HepG2 (cell line): ENCODE results near the gene PSMC3IP. TPM values are rescaled to one million over a fixed set of nuclear protein-coding genes. Genes with fewer than 3 reads are reported as not detected.

Source experiments
- ATRX ChIP-seq: sonication (generic); formaldehyde crosslinking; IDR thresholded peaks from 2 replicates; pipeline ENCODE4 v1.4.0; 2020; ENCODE audit warnings: missing genetic modification reagents, borderline replicate concordance
- ISL2 ChIP-seq: sonication (generic); formaldehyde crosslinking; IDR thresholded peaks from 2 replicates; pipeline ENCODE4 v1.5.0; 2020; ENCODE audit warnings: missing genetic modification reagents
- KDM3A ChIP-seq: IDR thresholded peaks from 2 replicates; pipeline ENCODE4 v1.6.1; 2018; ENCODE audit warnings: low read depth, missing compliant biosample characterization
- MTF1 ChIP-seq: sonication (generic); formaldehyde crosslinking; IDR thresholded peaks from 2 replicates; pipeline ENCODE4 v1.5.0; 2020; ENCODE audit warnings: missing genetic modification reagents
- PAWR ChIP-seq: sonication (generic); formaldehyde crosslinking; IDR thresholded peaks from 2 replicates; pipeline ENCODE4 v1.4.0; 2020; ENCODE audit warnings: missing genetic modification reagents, mild to moderate bottlenecking, borderline replicate concordance
- PHF5A ChIP-seq: IDR thresholded peaks from one replicate; pipeline ENCODE4 v1.6.1; 2018; ENCODE audit warnings: low read depth, missing genetic modification reagents; ENCODE audit not compliant: unreplicated experiment
- TFAP4 ChIP-seq: sonication (generic); IDR thresholded peaks from 2 replicates; pipeline ENCODE4 v1.6.1; 2016; ENCODE audit warnings: low read depth, borderline replicate concordance
- TFDP1 ChIP-seq: IDR thresholded peaks from 2 replicates; pipeline ENCODE4 v1.6.1; 2016; ENCODE audit warnings: missing compliant biosample characterization, missing genetic modification reagents, borderline replicate concordance
- THAP7 ChIP-seq: sonication (generic); formaldehyde crosslinking; IDR thresholded peaks from 2 replicates; pipeline ENCODE4 v1.8.1; 2023; ENCODE audit warnings: mild to moderate bottlenecking, missing genetic modification reagents
- TIGD3 ChIP-seq: sonication (generic); formaldehyde crosslinking; IDR thresholded peaks from 2 replicates; pipeline ENCODE4 v1.5.1; 2020; ENCODE audit warnings: mild to moderate bottlenecking, missing genetic modification reagents, borderline replicate concordance
- TSC22D2 ChIP-seq: sonication (generic); formaldehyde crosslinking; IDR thresholded peaks from 2 replicates; pipeline ENCODE4 v1.5.1; 2020; ENCODE audit warnings: missing genetic modification reagents, mild to moderate bottlenecking, borderline replicate concordance
- YEATS2 ChIP-seq: sonication (generic); formaldehyde crosslinking; IDR thresholded peaks from 2 replicates; pipeline ENCODE4 v1.4.0; 2020; ENCODE audit warnings: missing genetic modification reagents, borderline replicate concordance
- ZBTB38 ChIP-seq: sonication (generic); formaldehyde crosslinking; IDR thresholded peaks from 2 replicates; pipeline ENCODE4 v1.5.1; 2020; ENCODE audit warnings: mild to moderate bottlenecking, missing genetic modification reagents
- ZBTB43 ChIP-seq: sonication (generic); formaldehyde crosslinking; conservative IDR thresholded peaks from 2 replicates; pipeline ENCODE4 v1.4.0; 2020; ENCODE audit warnings: missing genetic modification reagents
- ZNF101 ChIP-seq: sonication (generic); formaldehyde crosslinking; IDR thresholded peaks from 2 replicates; pipeline ENCODE4 v1.4.0; 2020; ENCODE audit warnings: mild to moderate bottlenecking, low read depth, missing genetic modification reagents, borderline replicate concordance
- ZNF207 ChIP-seq: fragments of 450-650 bp; IDR thresholded peaks from 2 replicates; pipeline ENCODE4 v1.6.1; 2016; ENCODE audit warnings: antibody characterized with exemption, borderline replicate concordance
- ZNF256 ChIP-seq: sonication (generic); formaldehyde crosslinking; conservative IDR thresholded peaks from 2 replicates; pipeline ENCODE4 v1.4.0; 2020; ENCODE audit warnings: missing genetic modification reagents
- ZNF367 ChIP-seq: sonication (generic); formaldehyde crosslinking; IDR thresholded peaks from 2 replicates; pipeline ENCODE4 v1.4.0; 2020; ENCODE audit warnings: missing genetic modification reagents, borderline replicate concordance
- ZNF383 ChIP-seq: sonication (generic); formaldehyde crosslinking; IDR thresholded peaks from 2 replicates; pipeline ENCODE4 v1.4.0; 2020; ENCODE audit warnings: missing genetic modification reagents, mild to moderate bottlenecking, borderline replicate concordance
- ZNF496 ChIP-seq: sonication (generic); formaldehyde crosslinking; IDR thresholded peaks from 2 replicates; pipeline ENCODE4 v1.8.1; 2023; ENCODE audit warnings: mild to moderate bottlenecking, moderate library complexity, missing genetic modification reagents; ENCODE audit not compliant: insufficient replicate concordance
- ZNF670 ChIP-seq: sonication (generic); formaldehyde crosslinking; IDR thresholded peaks from 2 replicates; pipeline ENCODE4 v1.8.0; 2022; ENCODE audit warnings: mild to moderate bottlenecking, missing genetic modification reagents, borderline replicate concordance
- ZNF747 ChIP-seq: sonication (generic); formaldehyde crosslinking; IDR thresholded peaks from 2 replicates; pipeline ENCODE4 v1.8.1; 2023; ENCODE audit warnings: missing genetic modification reagents, mild to moderate bottlenecking, borderline replicate concordance
- ZNF790 ChIP-seq: sonication (generic); formaldehyde crosslinking; IDR thresholded peaks from 2 replicates; pipeline ENCODE4 v1.8.0; 2022; ENCODE audit warnings: missing genetic modification reagents, mild to moderate bottlenecking, borderline replicate concordance
- ZNF841 ChIP-seq: sonication (generic); formaldehyde crosslinking; IDR thresholded peaks from 2 replicates; pipeline ENCODE4 v1.8.1; 2023; ENCODE audit warnings: missing genetic modification reagents, borderline replicate concordance
- polyA plus RNA-seq, 8 experiments: library from polyadenylated mRNA; depleted of rRNA in 3 of 8; stranded (reverse) in 7 of 8; unstranded in 1 of 8; fragments of >200 nt; fragmentation: Illumina TruSeq in 4 of 8; extraction: Trizol in 4 of 8; gene quantifications; 2 replicates each; pipeline versions ENCODE4 v1.2.1 to v1.2.3, GENCODE V29; 2011 to 2016; ENCODE audit warnings: low read depth in 4 of 8, missing spikeins in 1 of 8, mixed read lengths in 1 of 8; ENCODE audit not compliant: insufficient read depth in 1 of 8
- total RNA-seq, 5 experiments: library from RNA; depleted of rRNA; stranded (reverse); fragments of >200 nt; fragmentation: Illumina TruSeq; extraction: Trizol; gene quantifications; 2 replicates each; pipeline ENCODE4 v1.2.3, GENCODE V29; 2016; ENCODE audit warnings: low read depth in 1 of 5

The PSMC3IP gene
- total and polyA plus RNA-seq, 2 of the 13 experiments (the other 11 are each of a cell fraction or from before 2014, with no cell fraction given): 6.5 to 22.4 TPM

GRCh38 chr17:42609182-42609813 lies 31.8 kb upstream of the PSMC3IP start, which contains the start of the genes RETREG3 and TUBG1 (continued):
- no peak; the same call in 1 of the 2 replicates for TF ChIP-seq THAP7 (CRISPR knock-in tag)
- TF ChIP-seq ZBTB43: peak; percentile 48; the same call in 1 of the 2 replicates
- peak; percentile 95 for TF ChIP-seq TFDP1 (CRISPR knock-in tag)
- TF ChIP-seq MTF1: peak; percentile 72; the same call in 1 of the 2 replicates
- TF ChIP-seq PHF5A: peak; percentile 38
- no peak for TF ChIP-seq ATRX (CRISPR knock-in tag)
- peak; percentile 90; the same call in 1 of the 2 replicates for TF ChIP-seq ZNF367
- TF ChIP-seq ZNF383 (CRISPR knock-in tag): no peak
- TF ChIP-seq YEATS2 (CRISPR knock-in tag): peak; percentile 90
- no peak for TF ChIP-seq ZNF841 (CRISPR knock-in tag)
- TF ChIP-seq PAWR: no peak
- no peak for TF ChIP-seq TFAP4
- TF ChIP-seq ZNF747 (CRISPR knock-in tag): no peak; the same call in 1 of the 2 replicates
- peak; percentile 67; the same call in 1 of the 2 replicates for TF ChIP-seq ZNF256 (CRISPR knock-in tag)
- TF ChIP-seq ZBTB38 (CRISPR knock-in tag): peak; percentile 30; the same call in 1 of the 2 replicates
- no peak; the same call in 1 of the 2 replicates for TF ChIP-seq ZNF670 (CRISPR knock-in tag)
- no peak for TF ChIP-seq ZNF101
- no peak; the same call in 1 of the 2 replicates for TF ChIP-seq ZNF790 (CRISPR knock-in tag)
- peak; percentile 60 for TF ChIP-seq ISL2 (CRISPR knock-in tag)
- TF ChIP-seq TIGD3 (CRISPR knock-in tag): 0 out of 2 replicates have a peak, but pooled peaks have one; percentile 44
- TF ChIP-seq KDM3A (CRISPR knock-in tag): peak; percentile 73
- no peak for TF ChIP-seq TSC22D2 (CRISPR knock-in tag)
- no peak for TF ChIP-seq ZNF496
- no peak for TF ChIP-seq ZNF207
